Adipocyte (in vitro differentiated cells): ENCODE results near the gene DGKQ.
A peak's percentile ranks its signal among the peaks of the same experiment; 100 is the strongest.
"Not testable (repeated sequence)": the region's sequence is repeated elsewhere in the genome, so short reads cannot be mapped to it uniquely, and the experiment has no call there.

ENCODE experiments used
- DNase-seq: peaks from one replicate; pipeline ENCODE4 v3.0.0-alpha.2; 2015; ENCODE audit warnings: low read depth
- H3K27me3 ChIP-seq: replicated peaks from 2 replicates; pipeline ENCODE4 v1.7.0; 2013; ENCODE audit warnings: mild to moderate bottlenecking, low read length, moderate library complexity; ENCODE audit not compliant: control insufficient read depth, insufficient read depth
- H3K36me3 ChIP-seq: 2 replicates; pipeline ENCODE4 v1.7.0; 2013; ENCODE audit warnings: low read length, mild to moderate bottlenecking, moderate library complexity; ENCODE audit not compliant: control insufficient read depth, insufficient read depth, severe bottlenecking
- H3K4me1 ChIP-seq: 2 replicates; pipeline ENCODE4 v1.7.0; 2013; ENCODE audit warnings: mild to moderate bottlenecking, low read length, moderate library complexity; ENCODE audit not compliant: control insufficient read depth, insufficient read depth
- H3K4me3 ChIP-seq: 2 replicates; pipeline ENCODE4 v1.7.0; 2013; ENCODE audit warnings: mild to moderate bottlenecking, low read length, moderate library complexity
- H3K9ac ChIP-seq: 2 replicates; pipeline ENCODE4 v1.7.0; 2013; ENCODE audit warnings: mild to moderate bottlenecking, low read length, moderate library complexity
- H3K9me3 ChIP-seq: 2 replicates; pipeline ENCODE4 v1.7.0; 2013; ENCODE audit warnings: mild to moderate bottlenecking, low read length, moderate library complexity; ENCODE audit not compliant: control insufficient read depth

Gene DGKQ

GRCh38 chr4:946517-947471 is 26.6 kb downstream of the DGKQ start:
- Histone ChIP-seq H3K4me1 (no peaks in the 10 kb centered on the region), H3K9me3 (no peaks in the 10 kb centered on the region), H3K27me3 (no peaks in the 10 kb centered on the region), H3K4me3 (no peak overlapping the region), H3K9ac (no peak overlapping the region), H3K36me3 (peaks cover 4% of the 10 kb centered on the region)
- no peak for DNase-seq

DNA sequence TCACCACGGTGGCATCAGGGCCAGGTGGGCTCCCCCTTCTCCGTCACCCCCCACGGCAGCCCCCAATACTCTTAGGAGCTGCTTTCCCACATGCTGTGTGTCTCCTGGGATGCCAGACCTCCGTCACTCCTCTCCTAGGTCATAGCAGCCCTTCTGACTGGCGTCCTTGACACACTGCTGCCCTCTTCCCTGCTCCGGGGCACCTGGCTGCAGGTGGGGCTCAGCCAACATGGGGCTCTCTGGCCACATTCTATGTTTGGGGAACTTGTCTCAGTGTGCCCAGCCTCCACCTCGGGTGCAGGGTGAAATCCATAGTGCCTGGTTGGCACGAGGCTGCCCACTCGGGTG is 27.3 kb downstream of the DGKQ start:
- Histone ChIP-seq H3K27me3 (no peaks in the 10 kb centered on the region), H3K4me1 (no peaks in the 10 kb centered on the region), H3K4me3 (no peak overlapping the region), H3K9ac (no peak overlapping the region), H3K9me3 (no peaks in the 10 kb centered on the region), H3K36me3 (peaks cover 4% of the 10 kb centered on the region)
- no peak for DNase-seq

GRCh38 chr4:945274-946102 is 27.9 kb downstream of the DGKQ start:
- H3K4me1 ChIP-seq = no peaks in the 10 kb centered on the region
- H3K27me3 ChIP-seq = no peaks in the 10 kb centered on the region
- H3K9ac ChIP-seq = no peak overlapping the region
- peaks cover 4% of the 10 kb centered on the region for H3K36me3 ChIP-seq
- H3K4me3 ChIP-seq = no peak overlapping the region
- DNase-seq = no peak
- H3K9me3 ChIP-seq = no peaks in the 10 kb centered on the region

DNA sequence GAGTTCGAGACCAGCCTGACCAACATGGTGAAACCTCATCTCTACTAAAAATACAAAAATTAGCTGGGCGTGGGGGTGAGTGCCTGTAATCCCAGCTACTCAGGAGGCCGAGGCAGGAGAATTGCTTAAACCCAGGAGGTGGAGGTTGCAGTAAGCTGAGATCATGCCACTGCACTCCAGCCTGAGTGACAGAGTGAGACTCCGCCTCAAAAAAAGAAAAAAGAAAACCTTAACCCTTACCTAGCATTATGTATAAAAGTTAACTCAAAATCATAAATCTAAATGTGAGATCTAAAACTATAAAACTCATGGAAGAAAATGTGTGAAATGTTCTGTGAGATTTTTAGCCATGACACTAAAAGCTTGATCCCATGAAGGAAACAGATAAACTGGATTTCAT is 33.9 kb downstream of the DGKQ start:
- not testable (repeated sequence) for H3K27me3 ChIP-seq, H3K9me3 ChIP-seq, H3K36me3 ChIP-seq, H3K4me1 ChIP-seq, H3K4me3 ChIP-seq, H3K9ac ChIP-seq, DNase-seq

GRCh38 chr4:932713-933070 is 40.7 kb downstream of the DGKQ start:
- Histone ChIP-seq H3K4me3 (peak overlapping the region; percentile 98), H3K4me1 (peaks cover 29% of the 10 kb centered on the region)
- DNase-seq = no peak

GRCh38 chr4:931960-932712 is 41.2 kb downstream of the DGKQ start, which contains the start of the genes GAK and TMEM175:
Gene GAK, minus strand, starts transcription at chr4:932316. Its CDS starts 129 bp downstream, at chr4:932187.
Gene TMEM175, plus strand, starts transcription at chr4:932460. Its CDS starts 15,280 bp downstream, at chr4:947740.
- DNase-seq = peak; percentile 99
- Histone ChIP-seq H3K4me1 (peaks cover 29% of the 10 kb centered on the region), H3K9ac (peak within 1 kb of the TSS; percentile 96)

More at GRCh38 chr4:932713-933070, 40.7 kb downstream of the DGKQ start:
- H3K9ac ChIP-seq = peak overlapping the region; percentile 96
- no peaks in the 10 kb centered on the region for H3K9me3 ChIP-seq
- H3K27me3 ChIP-seq = no peaks in the 10 kb centered on the region
- no peaks in the 10 kb centered on the region for H3K36me3 ChIP-seq

GRCh38 chr4:931194-931959 is 42.0 kb downstream of the DGKQ start:
- H3K9me3 ChIP-seq = no peaks in the 10 kb centered on the region
- H3K9ac ChIP-seq = peak overlapping the region; percentile 96
- no peaks in the 10 kb centered on the region for H3K27me3 ChIP-seq
- peak; percentile 59 for DNase-seq
- no peaks in the 10 kb centered on the region for H3K36me3 ChIP-seq
- peak overlapping the region; percentile 98 for H3K4me3 ChIP-seq
- H3K4me1 ChIP-seq = peaks cover 29% of the 10 kb centered on the region

More at GRCh38 chr4:931960-932712, 41.2 kb downstream of the DGKQ start, which contains the start of the genes GAK and TMEM175:
- Histone ChIP-seq H3K27me3 (no peaks in the 10 kb centered on the region), H3K4me3 (peak within 1 kb of the TSS; percentile 98), H3K9me3 (no peaks in the 10 kb centered on the region), H3K36me3 (no peaks in the 10 kb centered on the region)

DNA sequence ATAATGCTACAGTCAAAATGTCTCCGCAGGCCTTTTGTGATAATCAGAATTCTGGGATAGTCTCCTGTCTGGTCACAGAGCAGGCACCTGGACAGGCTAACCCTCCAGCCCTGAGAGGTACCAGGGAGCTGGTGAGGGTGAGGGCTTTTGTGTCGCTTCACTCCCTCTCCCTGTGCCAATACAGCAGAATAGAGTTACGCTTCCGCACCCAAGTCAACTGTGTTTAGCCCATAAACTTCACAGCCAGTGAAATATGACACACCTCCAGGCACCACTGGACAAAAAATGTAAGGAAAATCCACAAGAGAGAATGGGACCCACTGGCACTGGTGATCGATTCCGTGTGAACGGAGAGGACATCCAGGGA is 42.6 kb downstream of the DGKQ start:
- Histone ChIP-seq H3K9ac (peak overlapping the region; percentile 96), H3K36me3 (no peaks in the 10 kb centered on the region), H3K9me3 (no peaks in the 10 kb centered on the region), H3K4me3 (peak overlapping the region; percentile 98), H3K4me1 (peaks cover 29% of the 10 kb centered on the region), H3K27me3 (no peaks in the 10 kb centered on the region)
- no peak for DNase-seq

DNA sequence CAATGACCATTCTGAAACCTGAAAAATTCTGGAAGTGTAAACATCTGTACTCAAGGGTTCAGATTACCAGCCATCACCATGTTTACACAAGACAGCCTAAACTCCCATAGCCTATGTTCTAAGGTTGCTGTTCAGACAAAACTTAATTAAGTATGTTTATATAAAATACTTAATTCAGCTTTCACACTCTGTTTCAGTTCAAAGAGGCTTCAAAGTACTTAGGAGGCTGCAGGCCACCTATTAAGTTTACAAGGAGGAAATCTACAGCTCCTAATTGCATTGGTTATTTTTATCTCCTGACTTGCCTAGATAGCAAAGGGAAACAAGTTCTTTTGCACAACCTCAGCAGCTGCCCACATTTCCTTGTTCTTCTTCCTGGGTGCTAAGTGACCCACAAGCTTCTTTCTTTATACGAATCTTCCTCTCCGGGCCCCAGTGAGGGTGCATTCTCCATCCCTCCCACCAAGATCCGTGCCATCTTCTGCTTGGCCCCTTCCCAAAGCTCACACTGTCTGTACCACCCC is 43.3 kb downstream of the DGKQ start:
- no peaks in the 10 kb centered on the region for H3K36me3 ChIP-seq
- H3K9ac ChIP-seq = peak overlapping the region; percentile 39
- H3K4me3 ChIP-seq = peak overlapping the region; percentile 98
- no peaks in the 10 kb centered on the region for H3K9me3 ChIP-seq
- no peaks in the 10 kb centered on the region for H3K27me3 ChIP-seq
- peak; percentile 55 for DNase-seq
- H3K4me1 ChIP-seq = peaks cover 31% of the 10 kb centered on the region

DNA sequence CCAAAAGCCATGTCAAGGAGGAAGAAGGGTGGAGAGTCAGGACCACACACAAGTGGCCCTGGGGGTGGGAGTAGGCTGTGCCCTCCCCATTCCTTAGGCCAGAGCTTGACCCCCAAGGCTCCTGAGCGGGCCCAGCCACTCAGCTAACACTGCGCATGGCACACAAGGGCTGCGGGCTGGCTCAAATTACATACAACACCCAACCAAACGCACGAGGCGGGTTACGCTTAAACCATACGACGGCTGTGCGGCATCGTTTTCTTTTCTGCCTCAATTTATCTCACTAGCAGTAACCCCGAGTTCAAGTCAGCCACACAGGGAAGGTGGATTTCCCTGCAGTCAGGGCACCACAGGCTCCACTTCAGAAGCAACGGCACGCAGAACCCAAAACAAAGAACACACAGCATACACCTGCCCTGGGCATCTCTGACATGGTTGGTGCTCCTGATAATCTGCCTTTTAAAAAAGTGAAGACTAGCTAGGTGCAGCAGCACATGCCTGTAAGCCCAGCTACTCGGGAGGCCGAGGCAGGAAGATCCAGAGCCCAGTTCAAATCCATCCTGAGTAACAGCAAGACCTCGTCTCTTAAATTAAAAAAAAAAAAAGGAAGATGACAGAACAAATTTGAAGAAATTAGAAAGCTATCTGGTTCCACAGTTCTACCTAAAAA is 44.1 kb downstream of the DGKQ start:
- peaks cover 40% of the 10 kb centered on the region for H3K4me1 ChIP-seq
- no peak for DNase-seq
- no peaks in the 10 kb centered on the region for H3K9me3 ChIP-seq
- H3K36me3 ChIP-seq = no peaks in the 10 kb centered on the region
- H3K4me3 ChIP-seq = no peak overlapping the region
- no peaks in the 10 kb centered on the region for H3K27me3 ChIP-seq
- H3K9ac ChIP-seq = no peak overlapping the region
